Skin of body (tissue), 3 donors: Measurements from ENCODE around the gene ME2. TPM values are rescaled to one million over a fixed set of nuclear protein-coding genes. Genes with fewer than 3 reads are reported as not detected.
"Not testable (repeated sequence)": the region's sequence is repeated elsewhere in the genome, so short reads cannot be mapped to it uniquely, and the experiment has no call there.

Source experiments
- DNase-seq: peaks from one replicate; lab custom pipeline; 2025; lab: John Stamatoyannopoulos, UW
- small RNA-seq: library from RNA; depleted of rRNA; stranded (forward); fragments of <200 nt; gene quantifications from one replicate; pipeline ENCODE3, GENCODE V24; 2014; ENCODE audit warnings: low replicate concordance
- total RNA-seq: library from RNA; depleted of rRNA; stranded (reverse); fragments of >200 nt; gene quantifications from one replicate; pipeline ENCODE4 v1.2.3, GENCODE V29; 2014

Gene ME2
- total RNA-seq, 1 donor from 2014 or later = 31.3 TPM

DNA sequence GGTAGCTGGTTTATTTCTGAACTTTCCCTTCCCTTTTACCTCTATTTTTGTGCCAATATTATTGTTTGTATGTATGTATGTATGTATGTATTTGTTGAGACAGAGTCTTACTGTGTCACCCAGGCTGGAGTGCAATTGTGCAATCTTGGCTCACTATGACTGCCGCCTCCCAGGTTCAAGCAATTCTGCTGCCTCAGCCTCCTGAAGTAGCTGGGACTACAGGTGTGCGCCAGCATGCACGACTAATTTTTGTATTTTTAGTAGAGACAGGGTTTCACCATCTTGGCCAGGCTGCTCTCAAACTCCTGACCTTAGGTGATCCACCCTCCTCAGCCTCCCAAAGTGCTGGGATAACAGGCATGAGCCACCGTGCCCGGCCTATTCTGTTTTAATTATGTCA lies 93.5 kb downstream of the ME2 start:
- not testable (repeated sequence) for DNase-seq

DNA sequence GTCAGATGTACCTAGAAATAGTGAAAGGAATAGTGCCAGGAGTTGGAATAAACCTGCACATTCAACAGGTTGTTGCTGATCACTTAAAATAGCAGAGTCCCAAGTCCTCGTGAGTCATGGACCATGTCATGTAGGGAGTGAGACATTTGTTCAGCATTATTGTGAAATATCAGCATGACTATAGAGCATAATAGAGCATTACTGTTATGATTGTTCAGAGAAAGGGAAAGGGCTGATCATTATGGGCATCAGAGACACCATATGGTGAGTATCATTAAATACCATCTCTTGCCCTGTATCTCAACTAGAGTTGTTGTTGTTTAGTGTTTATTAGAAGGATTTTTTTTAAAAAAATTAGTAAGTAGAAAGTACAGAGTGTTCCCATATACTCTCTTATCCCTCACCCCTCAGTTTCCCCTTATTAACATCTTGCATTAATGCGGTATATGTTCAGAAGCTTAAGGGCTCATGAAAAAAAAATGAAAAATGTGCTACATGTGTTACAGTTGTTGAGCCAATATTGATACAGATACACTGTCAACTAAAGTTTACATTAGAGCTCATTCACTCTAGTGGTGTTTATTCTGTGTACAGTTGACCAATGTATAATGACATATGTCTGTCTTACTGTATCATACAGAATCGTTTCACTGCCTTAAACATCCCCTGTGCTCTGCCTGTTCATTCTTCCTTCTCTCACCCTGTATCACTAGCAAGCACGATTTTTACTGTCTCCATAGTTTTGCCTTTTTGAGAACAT lies 94.6 kb downstream of the ME2 start:
- no peak for DNase-seq

DNA sequence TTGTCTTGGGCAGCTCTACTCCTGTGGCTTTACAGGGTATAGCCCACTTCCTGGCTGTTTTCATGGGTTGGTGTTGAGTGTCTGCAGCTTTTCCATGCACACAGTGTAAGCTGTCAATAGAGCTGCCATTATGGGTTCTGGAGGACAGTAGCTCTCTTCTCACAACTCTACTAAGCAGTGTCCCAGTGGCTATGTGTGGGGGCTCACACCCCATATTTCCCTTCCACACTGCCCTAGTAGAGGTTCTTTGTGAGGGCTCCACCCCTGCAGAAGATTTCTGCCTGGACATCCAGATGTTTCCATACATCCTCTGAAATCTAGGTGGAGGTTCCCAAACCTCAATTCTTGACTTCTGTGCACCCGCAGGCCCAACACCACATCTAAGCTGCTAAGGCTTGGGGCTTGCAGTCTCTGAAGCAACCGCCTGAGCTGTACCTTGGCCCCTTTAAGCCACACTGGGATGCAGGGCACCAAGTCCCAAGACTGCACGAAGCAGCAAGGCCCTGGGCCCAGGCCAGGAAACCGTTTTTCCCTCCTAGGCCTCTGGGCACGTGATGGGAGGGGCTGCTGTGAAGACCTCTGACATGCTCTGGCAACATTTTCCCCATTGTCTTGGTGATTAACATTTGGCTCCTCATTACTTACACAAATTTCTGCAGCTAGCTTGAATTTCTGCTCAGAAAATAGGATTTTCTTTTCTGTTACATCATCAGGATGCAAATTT lies 98.3 kb downstream of the ME2 start:
- no peak for DNase-seq

DNA sequence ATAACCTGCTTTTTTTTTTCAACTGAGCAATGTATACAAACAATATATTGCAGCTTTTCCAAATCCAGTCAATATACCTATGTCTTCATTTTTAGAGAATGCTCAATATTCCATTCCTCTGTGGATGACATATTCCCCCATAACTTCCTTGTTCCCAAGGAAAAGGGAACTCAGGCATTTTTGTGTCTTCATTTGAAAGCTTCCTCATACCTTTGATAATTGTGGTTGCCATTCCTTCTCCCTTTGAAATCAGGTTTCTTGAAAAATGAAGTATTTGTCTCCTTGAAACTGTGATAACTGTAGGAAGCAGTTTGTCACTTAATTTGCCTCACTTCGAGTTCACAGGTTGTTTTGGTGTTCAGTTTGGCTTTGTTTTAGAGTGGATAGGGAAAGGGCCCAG lies 102.5 kb downstream of the ME2 start:
- DNase-seq = no peak

DNA sequence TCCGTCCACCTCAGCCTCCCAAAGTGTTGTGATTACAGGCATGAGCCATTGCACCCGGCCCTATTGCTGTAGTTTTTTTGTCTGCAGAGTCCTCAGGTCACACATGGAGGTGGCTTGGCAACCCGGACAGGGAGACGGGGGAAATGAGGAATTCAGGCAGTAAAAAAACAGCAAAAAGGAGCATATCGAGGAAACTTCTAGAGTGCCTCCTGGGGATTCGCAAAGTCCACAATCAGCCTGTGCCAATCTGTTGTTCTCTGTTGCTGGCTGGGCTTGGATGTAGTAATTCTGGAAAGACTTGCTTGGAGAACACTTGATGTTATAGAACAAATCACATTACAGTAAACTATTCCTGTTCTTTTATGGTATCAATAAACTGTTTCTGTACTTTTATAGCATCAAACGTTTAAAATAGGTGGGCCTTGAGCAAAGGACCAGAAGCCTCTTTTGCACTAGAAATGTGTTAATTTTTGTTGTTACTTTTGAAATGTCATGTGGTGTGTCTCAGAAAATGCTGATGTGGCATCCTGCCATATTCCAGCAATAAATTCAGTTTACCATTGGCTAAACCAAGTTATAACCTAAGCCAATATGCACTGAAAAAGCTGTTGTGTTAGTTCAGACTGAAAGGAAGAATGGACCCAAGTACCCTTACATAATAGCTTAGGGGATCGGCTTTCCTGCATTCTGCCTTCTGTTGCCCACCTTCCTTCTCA lies 103.3 kb downstream of the ME2 start:
- DNase-seq = no peak

DNA sequence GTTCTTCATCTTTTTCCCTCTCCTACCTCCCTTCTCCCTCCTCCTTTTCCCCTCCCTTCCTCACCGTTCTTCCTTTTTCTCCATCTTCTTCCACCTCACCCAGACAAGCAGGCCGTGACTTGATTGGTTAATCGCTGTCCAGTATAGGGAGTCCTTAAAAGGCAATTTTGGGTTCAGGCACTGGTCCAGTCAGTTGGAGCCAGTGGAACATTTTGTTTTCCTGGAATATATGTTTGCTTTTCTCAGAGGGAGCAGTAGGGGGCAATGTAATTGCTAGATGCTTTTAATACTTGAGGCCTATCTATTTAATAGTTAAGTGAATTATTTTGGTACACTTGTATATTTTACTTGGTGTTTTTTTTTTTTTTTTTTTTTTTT lies 103.9 kb downstream of the ME2 start:
- no peak for DNase-seq

DNA sequence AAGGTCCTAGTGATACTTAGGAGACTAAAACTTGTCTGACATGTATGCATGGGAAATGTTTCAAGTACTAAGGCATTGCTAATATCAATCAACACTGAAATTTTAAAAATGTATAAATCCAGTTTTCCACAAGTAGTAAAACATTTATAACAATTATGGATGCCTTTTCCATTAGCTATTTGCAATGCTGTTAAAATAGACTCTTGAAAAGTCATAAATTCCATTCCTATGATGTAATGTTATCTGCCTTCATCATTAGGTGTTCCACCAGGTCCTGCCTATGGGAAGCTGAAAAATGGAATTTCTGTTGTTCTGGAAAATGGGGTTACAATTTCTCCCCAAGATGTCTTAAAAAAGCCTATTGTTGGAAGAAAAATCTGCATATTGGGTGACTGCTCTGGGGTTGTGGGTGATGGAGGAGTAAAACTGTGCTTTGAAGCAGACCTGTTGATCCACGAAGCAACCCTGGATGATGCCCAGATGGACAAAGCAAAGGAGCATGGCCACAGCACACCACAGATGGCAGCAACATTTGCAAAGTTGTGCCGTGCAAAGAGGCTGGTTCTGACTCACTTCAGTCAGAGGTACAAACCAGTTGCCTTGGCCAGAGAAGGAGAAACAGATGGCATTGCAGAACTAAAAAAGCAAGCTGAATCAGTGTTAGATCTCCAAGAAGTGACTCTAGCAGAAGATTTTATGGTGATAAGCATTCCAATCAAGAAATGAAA lies 107.6 kb downstream of the ME2 start:
- DNase-seq = no peak

DNA sequence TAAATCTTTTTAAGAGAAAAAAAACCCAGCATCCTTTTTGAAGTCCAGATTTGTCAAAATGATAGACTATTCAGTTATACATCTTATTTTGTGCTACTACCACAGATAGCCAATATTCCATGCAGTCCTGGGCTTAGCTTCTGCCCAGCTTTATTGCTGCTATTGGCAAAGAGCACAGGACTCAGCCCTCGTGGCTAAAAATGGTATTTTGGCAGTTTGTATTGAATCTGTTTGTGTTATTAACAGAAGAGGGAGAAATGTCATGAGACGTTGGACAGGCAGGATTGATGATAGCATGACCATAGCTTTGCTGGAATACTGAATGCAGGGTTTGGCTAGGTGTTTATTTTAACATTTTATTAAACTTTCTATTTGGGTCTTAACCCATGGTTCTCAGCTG lies 108.3 kb downstream of the ME2 start:
- no peak for DNase-seq

DNA sequence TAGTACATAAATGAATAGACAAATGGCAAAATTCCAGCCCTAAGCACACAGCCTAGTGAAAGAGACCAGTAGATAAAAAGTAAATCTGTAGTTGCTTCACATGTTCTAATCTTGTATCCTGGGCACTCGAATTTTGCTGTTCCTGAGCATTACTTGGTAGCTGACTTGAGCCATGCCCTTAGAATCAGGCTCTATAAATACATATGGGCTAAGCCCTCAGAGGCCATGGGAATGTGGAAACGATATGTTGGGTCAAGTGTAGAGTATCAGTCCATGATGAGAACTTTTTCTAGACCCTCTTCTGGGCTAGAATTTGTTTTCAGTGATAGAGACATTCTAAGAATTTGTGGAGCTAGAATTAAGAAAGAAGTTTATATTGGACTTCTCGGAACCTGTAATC lies 110.8 kb downstream of the ME2 start:
- no peak for DNase-seq

DNA sequence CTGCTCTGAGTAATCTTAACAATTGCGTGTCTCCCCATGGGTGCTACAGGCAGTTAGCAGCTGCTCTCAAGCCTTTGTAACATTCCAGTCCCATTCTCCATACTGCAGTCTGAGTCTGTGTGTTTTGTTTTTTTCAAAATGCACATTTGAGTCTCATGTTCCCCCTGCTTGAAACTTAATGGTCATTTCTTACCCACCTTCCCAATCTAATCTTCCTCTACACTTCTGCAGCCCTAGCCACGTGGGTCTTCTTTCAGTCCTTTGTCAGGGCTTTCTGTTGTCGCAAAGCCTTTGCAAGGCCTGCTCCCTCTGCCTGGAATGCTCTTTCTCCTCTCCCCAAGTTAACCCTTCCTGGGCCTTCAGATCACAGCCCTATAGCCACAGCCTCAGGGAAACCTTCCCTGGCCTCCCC lies 113.4 kb downstream of the ME2 start:
- no peak for DNase-seq

DNA sequence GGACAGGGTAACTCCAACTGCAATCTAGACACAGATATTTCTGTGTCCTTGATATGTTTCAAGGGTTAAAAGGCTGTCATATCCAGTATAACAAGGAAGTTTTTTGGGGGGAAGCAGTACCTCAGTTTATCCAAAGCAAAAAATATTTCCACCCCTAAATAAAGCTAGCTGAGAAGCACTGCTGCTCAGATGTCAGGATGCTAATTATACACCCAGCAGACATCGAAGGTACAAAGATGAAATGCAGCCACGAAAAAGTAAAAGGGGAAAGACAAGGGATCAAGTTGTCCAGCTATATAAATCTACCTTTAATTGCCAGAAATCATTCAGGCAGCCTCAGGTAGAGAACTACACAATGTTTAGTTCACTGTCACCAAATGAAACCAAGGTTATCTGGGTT lies 115.1 kb downstream of the ME2 start:
- no peak for DNase-seq

DNA sequence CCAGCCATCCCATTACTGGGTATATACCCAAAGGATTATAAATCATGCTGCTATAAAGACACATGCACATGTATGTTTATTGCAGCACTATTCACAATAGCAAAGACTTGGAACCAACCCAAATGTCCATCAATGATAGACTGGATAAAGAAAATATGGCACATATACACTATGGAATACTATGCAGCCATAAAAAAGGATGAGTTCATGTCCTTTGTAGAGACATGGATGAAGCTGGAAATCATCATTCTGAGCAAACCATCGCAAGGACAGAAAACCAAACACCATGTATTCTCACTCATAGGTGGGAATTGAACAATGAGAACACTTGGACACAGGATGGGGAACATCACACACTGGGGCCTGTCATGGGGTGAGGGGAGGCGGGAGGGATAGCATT lies 124.3 kb downstream of the ME2 start:
- not testable (repeated sequence) for DNase-seq

Small RNAs within 50 kb of the gene (small RNA-seq; reads per million reads assigned to genes)
- not detected for gene RF00019

Other genes with a start within 250 kb of the ME2 start
- gene MRO, start 59.1 kb upstream of the ME2 start, total RNA-seq = 0.30 TPM
- 3.5 TPM for gene ELAC1, start 88.9 kb downstream of the ME2 start, total RNA-seq
- gene SMAD4, start 151.1 kb downstream of the ME2 start, total RNA-seq = 60.3 TPM